Mucosa of gallbladder (tissue), 1 donor: ENCODE data around the gene ACOT7. TPM values are rescaled to one million over a fixed set of nuclear protein-coding genes. Genes with fewer than 3 reads are reported as not detected.
A peak's percentile ranks its signal among the peaks of the same experiment; 100 is the strongest.
"Not testable (repeated sequence)": the region's sequence is repeated elsewhere in the genome, so short reads cannot be mapped to it uniquely, and the experiment has no call there.

Experiments used
- DNase-seq: peaks from one replicate; pipeline ENCODE4 v3.0.0-alpha.2; 2020; ENCODE audit warnings: low spot score
- total RNA-seq: library from RNA; stranded (reverse); gene quantifications from one replicate; pipeline ENCODE4 v1.2.1, GENCODE V29; 2021
- donor health status: DM: no; HTN: no; CAD: no.

The ACOT7 gene
- 21.4 TPM for total RNA-seq

GRCh38 chr1:6393400-6394187 is at the start of gene ACOT7:
Gene ACOT7, minus strand, starts transcription at chr1:6393767. Its CDS starts 368 bp downstream, at chr1:6393399.
- peak; percentile 88 for DNase-seq

GRCh38 chr1:6441586-6441985 is 48.0 kb upstream of the ACOT7 start:
- DNase-seq: no peak

- no peak for DNase-seq
Observed at GRCh38 chr1:6440198-6441126, 46.9 kb upstream of the ACOT7 start.

GRCh38 chr1:6438047-6438525 is 44.5 kb upstream of the ACOT7 start:
- DNase-seq: peak; percentile 51

- DNase-seq: not testable (repeated sequence)
Observed at GRCh38 chr1:6437012-6437700, 43.6 kb upstream of the ACOT7 start.

- not testable (repeated sequence) for DNase-seq
Observed at GRCh38 chr1:6436277-6436676, 42.7 kb upstream of the ACOT7 start.

- DNase-seq: no peak
Observed at GRCh38 chr1:6435547-6435946, 42.0 kb upstream of the ACOT7 start.

- no peak for DNase-seq
Observed at GRCh38 chr1:6435129-6435528, 41.6 kb upstream of the ACOT7 start.

GRCh38 chr1:6434186-6434585 is 40.6 kb upstream of the ACOT7 start:
- no peak for DNase-seq

- not testable (repeated sequence) for DNase-seq
Observed at GRCh38 chr1:6431645-6432579, 38.3 kb upstream of the ACOT7 start.

- not testable (repeated sequence) for DNase-seq
Observed at GRCh38 chr1:6429660-6430411, 36.3 kb upstream of the ACOT7 start.

GRCh38 chr1:6428453-6428852 is 34.9 kb upstream of the ACOT7 start:
- not testable (repeated sequence) for DNase-seq

- peak; percentile 60 for DNase-seq
Observed at GRCh38 chr1:6427441-6428390, 34.1 kb upstream of the ACOT7 start.

GRCh38 chr1:6426972-6427350 is 33.4 kb upstream of the ACOT7 start:
- DNase-seq: no peak

GRCh38 chr1:6426277-6426971 is 32.9 kb upstream of the ACOT7 start:
- DNase-seq: no peak

GRCh38 chr1:6425658-6426057 is 32.1 kb upstream of the ACOT7 start:
- DNase-seq: no peak

GRCh38 chr1:6424619-6425593 is 31.3 kb upstream of the ACOT7 start, which contains the start of gene ESPN:
Gene ESPN, plus strand, starts transcription at chr1:6424776. Its CDS starts 180 bp downstream, at chr1:6424956.
- no peak for DNase-seq
